Mesodermal cell (in vitro differentiated cells): Measurements from ENCODE around the gene ASTN2.

Source experiments
- H3K27ac ChIP-seq: 2 replicates; pipeline ENCODE4 v1.7.0; 2013; ENCODE audit warnings: mild to moderate bottlenecking, low read depth, low read length, moderate library complexity; ENCODE audit not compliant: severe bottlenecking
- H3K36me3 ChIP-seq: 2 replicates; pipeline ENCODE4 v1.7.1; 2013; ENCODE audit warnings: mild to moderate bottlenecking, low read length, moderate library complexity; ENCODE audit not compliant: control insufficient read depth, insufficient read depth
- H3K4me1 ChIP-seq: one replicate; pipeline ENCODE4 v1.7.1; 2013; ENCODE audit warnings: mild to moderate bottlenecking, low read length; ENCODE audit not compliant: insufficient read depth, control insufficient read depth, poor library complexity, severe bottlenecking
- H3K4me3 ChIP-seq: 2 replicates; pipeline ENCODE4 v1.7.0; 2013; ENCODE audit warnings: low read length, control low read depth, mild to moderate bottlenecking; ENCODE audit not compliant: insufficient read depth, poor library complexity, severe bottlenecking; ENCODE audit errors: extremely low read depth
- H3K9me3 ChIP-seq: 2 replicates; pipeline ENCODE4 v1.7.1; 2013; ENCODE audit warnings: mild to moderate bottlenecking, low read length, moderate library complexity; ENCODE audit not compliant: control insufficient read depth
- WGBS, 2 experiments: methylation state at CpG; one replicate each; pipeline ENCODE4 v1.1.5; 2013; ENCODE audit warnings: missing lambda C conversion rate in 2 of 2; ENCODE audit not compliant: insufficient coverage in 2 of 2; 5-methylcytosine and 5-hydroxymethylcytosine counted together

Gene ASTN2

DNA sequence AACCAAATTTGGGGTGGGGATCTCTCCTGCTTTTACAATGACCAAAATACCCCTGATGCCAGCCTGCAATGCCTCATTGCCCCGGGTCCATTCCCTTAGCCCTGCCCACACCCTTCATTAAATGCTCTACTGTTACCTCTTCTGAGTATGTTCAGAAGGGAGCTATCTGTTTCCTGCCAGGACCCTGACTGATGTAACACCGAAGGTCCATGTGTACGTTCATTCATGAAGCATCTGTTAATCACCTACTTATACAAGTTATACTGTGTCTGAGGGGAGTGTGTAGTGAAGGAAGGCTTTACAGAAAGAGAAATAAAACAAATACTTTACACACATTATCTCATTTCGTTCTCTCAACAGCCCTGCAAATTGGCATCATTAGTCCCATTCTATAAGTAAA is 51.9 kb downstream of the ASTN2 start:
- Histone ChIP-seq H3K27ac (no peak overlapping the region), H3K4me1 (no peaks in the 10 kb centered on the region), H3K4me3 (no peak overlapping the region), H3K36me3 (no peaks in the 10 kb centered on the region), H3K9me3 (no peaks in the 10 kb centered on the region)
- no CpG with 5 or more reads among the region's 4 CpGs for WGBS, 2 experiments

DNA sequence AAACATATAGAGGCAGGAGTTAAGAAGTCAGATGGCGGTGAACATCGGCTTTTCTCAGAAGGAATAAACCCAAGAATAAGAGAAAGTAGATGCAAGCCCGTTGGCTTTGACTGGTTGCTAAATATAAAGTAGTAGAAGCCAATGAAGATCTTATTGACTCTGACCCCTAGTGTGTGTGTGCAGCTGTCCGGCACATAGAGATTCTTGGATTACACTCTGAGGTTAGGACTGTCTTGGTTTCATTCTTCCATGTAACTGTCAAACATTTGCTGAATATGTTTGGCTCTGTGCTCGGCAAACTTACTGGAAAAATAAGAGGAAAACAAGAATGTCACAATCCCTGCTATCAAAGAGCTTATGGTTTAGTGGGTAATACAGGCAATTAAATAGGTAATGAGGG is 54.9 kb downstream of the ASTN2 start:
- 92% methylated on average over 5 of the region's 5 CpGs for WGBS, 2 experiments

DNA sequence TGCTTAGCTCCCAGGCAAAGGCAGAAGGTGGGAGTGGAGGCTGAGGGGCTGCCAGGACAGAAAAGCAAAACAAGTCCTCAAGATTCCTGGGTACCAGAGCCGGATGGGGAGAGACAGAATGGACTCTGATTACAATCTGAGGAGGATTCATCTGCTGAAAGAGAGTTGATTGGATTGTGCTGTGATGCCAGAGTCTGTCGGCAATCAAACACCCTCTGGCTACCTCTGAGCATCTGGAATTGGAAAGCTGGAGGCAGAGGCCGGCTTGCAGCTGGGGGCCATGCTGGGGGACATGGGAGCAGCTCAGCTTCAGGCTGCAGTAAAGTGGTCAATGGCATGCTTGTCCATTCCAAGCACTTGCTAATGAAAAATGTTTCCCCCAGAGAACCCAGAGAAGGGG is 59.3 kb downstream of the ASTN2 start:
- Histone ChIP-seq H3K9me3 (no peaks in the 10 kb centered on the region), H3K27ac (no peak overlapping the region), H3K36me3 (no peaks in the 10 kb centered on the region), H3K4me1 (no peaks in the 10 kb centered on the region), H3K4me3 (no peak overlapping the region)
- WGBS, 2 experiments = 84 to 97% methylated on average over 3 of the region's 3 CpGs

More for the DNA sequence above, 54.9 kb downstream of the ASTN2 start:
- Histone ChIP-seq H3K27ac (no peak overlapping the region), H3K36me3 (no peaks in the 10 kb centered on the region), H3K4me3 (no peak overlapping the region), H3K4me1 (no peaks in the 10 kb centered on the region), H3K9me3 (no peaks in the 10 kb centered on the region)

DNA sequence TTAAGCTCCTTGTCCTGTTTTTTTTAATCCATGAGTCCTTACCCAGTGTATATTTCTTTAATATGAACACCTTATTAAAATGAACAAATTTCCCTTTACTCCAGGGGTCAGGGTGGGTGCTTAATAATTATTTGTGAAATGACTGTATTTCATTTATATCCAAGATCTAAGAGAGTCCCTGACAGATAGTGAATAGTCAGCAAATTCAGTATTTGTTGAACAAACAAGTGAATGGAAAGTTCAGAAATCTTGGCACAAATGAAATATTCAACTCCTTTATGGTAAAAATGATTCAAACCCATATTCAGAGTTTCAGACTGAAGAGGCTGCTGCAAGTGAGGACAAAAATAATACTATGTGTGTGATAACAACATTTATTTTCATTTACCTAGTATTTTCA is 59.9 kb downstream of the ASTN2 start:
- H3K9me3 ChIP-seq = no peaks in the 10 kb centered on the region
- no peak overlapping the region for H3K27ac ChIP-seq
- no peaks in the 10 kb centered on the region for H3K4me1 ChIP-seq
- H3K36me3 ChIP-seq = no peaks in the 10 kb centered on the region
- no peak overlapping the region for H3K4me3 ChIP-seq

DNA sequence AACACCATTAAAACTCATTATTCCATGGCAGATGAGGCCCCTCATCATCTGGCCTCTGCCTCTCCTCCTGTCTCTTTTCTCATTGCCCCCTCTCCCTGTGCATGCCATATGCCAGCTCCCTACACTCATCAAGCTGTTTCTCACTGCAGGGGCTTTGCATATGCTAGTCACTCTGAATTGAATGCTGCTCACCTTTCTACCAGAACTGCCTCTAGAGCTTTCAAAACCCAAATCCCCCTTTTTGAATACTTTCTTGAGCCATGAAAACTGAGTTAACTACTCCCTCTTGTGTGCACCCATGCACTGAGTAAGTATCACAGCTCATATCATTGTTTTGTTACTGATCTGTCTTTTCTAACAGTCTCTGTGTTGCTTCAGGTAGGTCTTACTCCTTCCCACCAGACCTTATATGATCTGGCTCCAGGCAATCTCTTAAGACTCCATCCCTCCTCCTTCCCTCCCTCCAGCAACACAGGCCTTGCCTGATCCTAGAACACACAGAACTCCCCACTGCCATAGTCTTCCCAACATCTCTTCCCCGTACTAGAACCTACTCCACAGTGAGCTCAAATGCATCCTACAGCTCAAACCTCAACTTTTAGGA is 60.5 kb downstream of the ASTN2 start:
- no peak overlapping the region for H3K27ac ChIP-seq
- 83 to 100% methylated on average over 1 of the region's 1 CpG for WGBS, 2 experiments
- H3K4me1 ChIP-seq = no peaks in the 10 kb centered on the region
- H3K9me3 ChIP-seq = no peaks in the 10 kb centered on the region
- no peaks in the 10 kb centered on the region for H3K36me3 ChIP-seq
- H3K4me3 ChIP-seq = no peak overlapping the region

DNA sequence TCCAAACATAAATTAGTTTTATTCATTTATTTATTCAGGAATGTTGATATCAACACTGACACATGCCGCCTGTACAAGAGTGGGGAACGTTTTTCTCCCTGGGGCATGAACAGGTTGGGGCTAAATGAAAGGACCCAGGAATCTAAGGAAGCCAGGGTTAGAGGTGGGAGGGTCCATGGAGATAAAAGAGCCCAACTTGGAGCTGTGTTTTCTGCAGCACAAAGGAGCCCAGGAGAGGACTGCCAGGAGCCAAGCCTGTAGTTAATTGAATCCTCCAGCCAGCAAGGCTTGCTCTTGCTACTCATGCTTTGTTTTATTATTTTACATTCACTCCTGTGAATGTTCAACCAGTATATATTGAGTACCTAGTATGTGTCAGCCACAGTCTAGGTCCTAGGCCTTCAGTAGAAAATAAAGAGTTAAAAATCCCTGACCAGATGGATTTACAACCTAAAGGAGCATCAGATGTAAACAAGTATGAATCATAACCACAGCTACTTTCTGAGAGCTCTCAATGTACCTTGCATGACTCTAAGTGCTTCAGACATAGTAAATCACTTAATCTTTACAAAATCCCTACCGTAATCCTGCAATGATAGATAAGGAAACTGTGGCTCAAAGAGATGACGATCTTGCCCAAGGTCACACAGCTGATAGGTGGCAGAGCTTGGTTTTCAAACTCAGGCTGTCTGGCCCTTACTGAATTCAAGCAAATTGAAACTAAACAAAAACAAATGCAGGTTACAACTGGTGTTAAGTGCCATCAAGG is 69.8 kb downstream of the ASTN2 start:
- Histone ChIP-seq H3K9me3 (peaks cover 7% of the 10 kb centered on the region), H3K27ac (peak overlapping the region; percentile 8), H3K4me3 (no peak overlapping the region), H3K36me3 (no peaks in the 10 kb centered on the region), H3K4me1 (peaks cover 16% of the 10 kb centered on the region)
- WGBS, 2 experiments = 55 to 63% methylated on average over 3 of the region's 4 CpGs

DNA sequence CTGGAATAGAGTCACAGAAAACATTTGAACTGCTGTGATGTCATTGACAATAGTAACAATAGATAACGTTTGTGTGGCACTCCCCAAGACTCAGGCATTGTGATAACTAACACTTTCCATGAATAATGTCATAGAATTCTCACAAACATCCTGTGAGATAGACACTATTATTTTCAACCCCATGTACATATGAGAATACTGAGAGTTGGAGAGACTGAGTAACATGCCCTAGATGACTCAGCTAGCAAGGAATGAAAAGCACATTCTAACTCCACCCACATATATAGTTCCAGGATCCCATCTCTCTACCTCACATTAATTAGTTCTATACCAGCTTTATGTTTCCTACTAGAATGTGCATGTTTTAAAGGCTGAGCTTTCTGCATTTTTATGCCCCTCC is 71.4 kb downstream of the ASTN2 start:
- Histone ChIP-seq H3K27ac (no peak overlapping the region), H3K36me3 (no peaks in the 10 kb centered on the region), H3K4me3 (no peak overlapping the region), H3K9me3 (peaks cover 7% of the 10 kb centered on the region), H3K4me1 (peaks cover 16% of the 10 kb centered on the region)
- no CpG with 5 or more reads among the region's 1 CpG for WGBS, 2 experiments

DNA sequence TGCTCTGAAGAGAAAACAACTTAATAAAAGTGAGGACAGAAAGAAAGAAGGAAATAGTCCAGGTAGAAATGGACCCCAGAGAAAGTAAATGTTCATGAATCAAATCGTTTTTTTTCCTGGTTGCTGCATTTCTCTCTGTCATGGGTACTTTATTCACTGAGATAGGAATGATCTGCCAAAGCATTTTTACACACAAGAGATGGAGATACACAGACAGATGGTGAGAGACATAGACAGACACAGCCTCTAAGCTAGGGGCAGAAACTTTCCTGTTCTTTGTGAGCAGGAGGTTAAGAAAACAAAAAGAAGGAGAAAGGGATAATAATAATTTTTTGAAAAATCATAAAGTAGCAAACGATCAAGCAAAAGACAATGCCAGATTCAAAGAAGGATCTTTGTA is 73.7 kb downstream of the ASTN2 start:
- WGBS, 2 experiments = 80% methylated on average over 2 of the region's 2 CpGs; no CpG with 5 or more reads in 1 of the 2 experiments

DNA sequence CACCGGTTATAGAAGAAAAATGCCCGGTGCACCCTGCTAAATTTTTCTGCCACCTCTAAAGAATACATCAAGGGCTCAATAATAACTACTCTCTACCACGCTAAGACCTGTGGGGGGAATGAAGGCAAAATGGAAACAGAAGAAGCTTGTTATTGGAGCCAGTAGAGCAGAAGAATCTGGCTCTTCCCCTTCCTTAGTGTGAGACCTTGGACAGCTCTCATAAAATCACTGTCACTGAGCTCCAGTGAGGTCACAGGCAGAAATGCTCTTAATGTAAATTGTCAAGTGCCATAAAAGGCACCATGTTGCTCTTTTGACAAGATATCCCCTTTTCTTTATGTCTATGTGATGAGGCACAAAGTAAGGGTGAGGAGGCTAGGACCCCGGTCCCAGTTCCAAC is 74.4 kb downstream of the ASTN2 start:
- WGBS, 2 experiments = 100% methylated on average over 1 of the region's 4 CpGs

More for the DNA sequence above, 73.7 kb downstream of the ASTN2 start:
- Histone ChIP-seq H3K36me3 (no peaks in the 10 kb centered on the region), H3K27ac (no peak overlapping the region), H3K4me1 (peaks cover 16% of the 10 kb centered on the region), H3K9me3 (peaks cover 7% of the 10 kb centered on the region), H3K4me3 (no peak overlapping the region)

DNA sequence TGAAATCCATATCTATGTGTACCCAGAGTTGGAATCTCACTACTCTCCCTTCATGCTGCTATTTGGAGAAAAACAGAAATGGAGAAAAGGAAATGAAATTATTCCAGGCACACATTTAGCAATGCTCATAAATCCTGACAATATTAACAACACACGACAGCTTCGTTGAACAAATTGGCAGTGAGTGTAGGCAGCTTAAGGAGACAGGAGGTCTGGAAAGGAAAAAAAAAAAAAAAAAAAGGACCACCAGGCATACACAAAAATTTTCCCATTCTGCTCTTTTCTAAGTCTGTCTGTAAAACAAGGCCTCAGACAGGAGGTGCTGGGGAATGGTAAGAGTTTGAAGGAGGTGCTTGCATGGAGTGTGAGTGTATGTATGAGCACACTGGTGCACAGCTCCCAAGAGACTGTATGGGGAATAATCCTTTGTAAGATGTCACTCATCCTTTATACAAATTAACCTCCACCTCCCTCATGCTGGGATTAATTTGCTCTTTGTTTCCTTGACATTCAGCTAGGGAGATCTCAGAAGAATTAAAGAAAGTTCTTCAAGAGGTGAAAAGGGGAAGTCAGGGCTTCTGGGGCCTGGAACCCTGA is 78.9 kb downstream of the ASTN2 start:
- Histone ChIP-seq H3K27ac (no peak overlapping the region), H3K9me3 (no peaks in the 10 kb centered on the region), H3K36me3 (no peaks in the 10 kb centered on the region), H3K4me1 (no peaks in the 10 kb centered on the region), H3K4me3 (no peak overlapping the region)
- no CpG with 5 or more reads among the region's 2 CpGs for WGBS, 2 experiments

More for the DNA sequence above, 74.4 kb downstream of the ASTN2 start:
- no peak overlapping the region for H3K4me3 ChIP-seq
- peaks cover 7% of the 10 kb centered on the region for H3K9me3 ChIP-seq
- H3K36me3 ChIP-seq = no peaks in the 10 kb centered on the region
- no peak overlapping the region for H3K27ac ChIP-seq
- H3K4me1 ChIP-seq = peaks cover 16% of the 10 kb centered on the region

DNA sequence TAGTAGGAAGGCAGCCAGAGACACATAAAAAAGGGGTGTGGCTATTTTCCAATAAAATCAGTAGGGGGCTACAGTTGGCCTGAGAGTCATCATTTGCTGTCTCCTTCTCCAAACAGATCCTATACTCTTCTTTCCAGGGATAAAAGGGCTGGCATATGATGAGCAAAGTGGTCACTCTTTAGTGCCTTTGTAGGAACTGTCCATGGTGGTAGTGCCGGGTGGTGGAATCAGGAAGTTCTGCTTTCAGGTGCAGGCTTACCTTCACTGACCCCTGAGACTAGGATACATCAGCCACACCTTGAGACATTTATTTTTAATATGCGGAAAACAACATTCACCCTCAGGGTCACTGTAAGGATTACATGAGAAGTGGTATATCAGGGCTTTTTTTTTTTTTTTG is 80.8 kb downstream of the ASTN2 start:
- Histone ChIP-seq H3K9me3 (no peaks in the 10 kb centered on the region), H3K4me3 (no peak overlapping the region), H3K4me1 (no peaks in the 10 kb centered on the region), H3K27ac (no peak overlapping the region), H3K36me3 (no peaks in the 10 kb centered on the region)
- WGBS, 2 experiments = 88% methylated on average over 1 of the region's 2 CpGs; no CpG with 5 or more reads in 1 of the 2 experiments
